Stomach (tissue), 9 donors: Measurements from ENCODE around the gene CCL18. TPM values are rescaled to one million over a fixed set of nuclear protein-coding genes. Genes with fewer than 3 reads are reported as not detected.
A peak's percentile ranks its signal among the peaks of the same experiment; 100 is the strongest.
"Not testable (repeated sequence)": the region's sequence is repeated elsewhere in the genome, so short reads cannot be mapped to it uniquely, and the experiment has no call there.

Experiments used
- DNase-seq, 2 donors: peaks; one replicate each; pipeline versions ENCODE4 v3.0.0 to v3.0.0-alpha.2; 2013 to 2019
- H3K27ac ChIP-seq, 5 donors: fragments of 200-600 bp in 4 of 5; sonication (generic) in 4 of 5; one replicate each; pipeline ENCODE4 v1.5.1; 2013 to 2019; ENCODE audit warnings: mild to moderate bottlenecking in 1 of 5, moderate library complexity in 1 of 5
- H3K27me3 ChIP-seq, 3 donors: fragments of 200-600 bp; sonication (generic); one replicate each; pipeline ENCODE4 v1.5.1; 2017 to 2019; ENCODE audit warnings: mixed run types in 1 of 3
- H3K36me3 ChIP-seq, 4 donors: fragments of 200-600 bp; sonication (generic); 1 replicate in 3 of 4; 2 replicates in 1 of 4; pipeline ENCODE4 v1.5.1; 2016 to 2019
- H3K4me1 ChIP-seq, 4 donors: fragments of 200-600 bp; sonication (generic); one replicate each; pipeline ENCODE4 v1.5.1; 2016 to 2019
- H3K4me3 ChIP-seq, 4 donors: fragments of 200-600 bp; sonication (generic) in 3 of 4; one replicate each; pipeline ENCODE4 v1.5.1; 2016 to 2019; ENCODE audit warnings: mild to moderate bottlenecking in 1 of 4
- H3K9me3 ChIP-seq, 4 donors: fragments of 200-600 bp; sonication (generic); one replicate each; pipeline ENCODE4 v1.5.1; 2016 to 2019
- CTCF ChIP-seq, 7 experiments: fragments of 450-650 bp in 4 of 7; fragments of 200-600 bp in 3 of 7; sonication (generic) in 3 of 7; IDR thresholded peaks; one replicate each; pipeline ENCODE4 v1.5.1; 2016 to 2019; ENCODE audit warnings: antibody characterized with exemption in 7 of 7, control low read depth in 2 of 7, mild to moderate bottlenecking in 1 of 7
- EP300 ChIP-seq: sonication (generic); formaldehyde crosslinking; IDR thresholded peaks from one replicate; pipeline ENCODE4 v1.6.1; 2017; ENCODE audit warnings: antibody characterized with exemption
- POLR2A ChIP-seq, 4 donors: fragments of 450-650 bp; IDR thresholded peaks; one replicate each; pipeline ENCODE4 v1.6.1; 2016; ENCODE audit warnings: antibody characterized with exemption in 4 of 4, control low read depth in 2 of 4, mild to moderate bottlenecking in 1 of 4, moderate library complexity in 1 of 4
- POLR2AphosphoS5 ChIP-seq, 3 donors: sonication (generic); formaldehyde crosslinking; IDR thresholded peaks; one replicate each; pipeline ENCODE4 v1.6.1; 2016; ENCODE audit warnings: antibody characterized with exemption in 3 of 3
- WGBS, 5 donors: extraction: QIAGEN DNeasy Blood & Tissue Kit in 3 of 5; methylation state at CpG; one replicate each; pipeline versions ENCODE4 v1.1.5 to v1.1.7; 2013 to 2018; 5-methylcytosine and 5-hydroxymethylcytosine counted together
- intact Hi-C: fragments of 100-400 bp; cut with DNase I; formaldehyde crosslinking; loops from one replicate; pipeline ENCODE4 v1.15.1; 2023; ENCODE audit warnings: low total_unique reads
- polyA plus RNA-seq, 3 donors: library from polyadenylated mRNA; stranded (reverse); fragments of 200-250 nt; gene quantifications; one replicate each; pipeline ENCODE4 v1.2.3, GENCODE V29; 2013
- total RNA-seq, 5 donors: library from RNA; depleted of rRNA; stranded (reverse); fragments of >200 nt; gene quantifications; one replicate each; pipeline versions ENCODE4 v1.1.0 to v1.2.3, GENCODE V29; 2014 to 2016
- donor health status: healthy with polysubstance abuse.
- donor health status: Bipolar disorder and iron deficiency.
- donor health status: healthy.

The CCL18 gene
- total and polyA plus RNA-seq, 8 donors, result 0.87 to 12.2 (median 2.5) TPM; not detected in 4

GRCh38 chr17:36094232-36094631, 30.2 kb downstream of the CCL18 start:
- peaks cover 0 to 10% (median 0%) of the 10 kb centered on the region in 3 donors for H3K27me3 ChIP-seq
- no peak overlapping the region for H3K4me3 ChIP-seq
- H3K36me3 ChIP-seq, result no peaks in the 10 kb centered on the region
- 84 to 95% (median 92%) methylated on average over 1 of the region's 1 CpG for WGBS, 5 donors
- no peaks in the 10 kb centered on the region for H3K4me1 ChIP-seq
- H3K27ac ChIP-seq, result no peak overlapping the region
- TF ChIP-seq EP300, result no peak
- no peak for TF ChIP-seq POLR2A (IDR thresholded peaks at IDR 0.05)
- no peak for TF ChIP-seq POLR2AphosphoS5 (IDR thresholded peaks at IDR 0.05)
- no peak for TF ChIP-seq CTCF (IDR thresholded peaks at IDR 0.05)
- intact Hi-C loops, result no loop called here
- H3K9me3 ChIP-seq, result no peaks in the 10 kb centered on the region
- no peak for DNase-seq

GRCh38 chr17:36094746-36095145, 30.7 kb downstream of the CCL18 start:
- no peak for DNase-seq
- intact Hi-C loops, result no loop called here
- peaks cover 0 to 7% (median 0%) of the 10 kb centered on the region in 3 donors for H3K27me3 ChIP-seq
- H3K4me1 ChIP-seq, result no peaks in the 10 kb centered on the region
- no peak overlapping the region for H3K4me3 ChIP-seq
- no peak overlapping the region for H3K27ac ChIP-seq
- no peaks in the 10 kb centered on the region for H3K36me3 ChIP-seq
- no peaks in the 10 kb centered on the region for H3K9me3 ChIP-seq
- TF ChIP-seq POLR2AphosphoS5 (IDR thresholded peaks at IDR 0.05) (no peak), CTCF (IDR thresholded peaks at IDR 0.05) (no peak), EP300 (no peak), POLR2A (IDR thresholded peaks at IDR 0.05) (no peak)
- WGBS, 5 donors, result 84 to 97% (median 88%) methylated on average over 7 of the region's 7 CpGs

GRCh38 chr17:36095992-36096391, 31.9 kb downstream of the CCL18 start:
- no peaks in the 10 kb centered on the region for H3K27me3 ChIP-seq
- intact Hi-C loops, result no loop called here
- 77 to 98% (median 88%) methylated on average over 1 of the region's 1 CpG for WGBS, 5 donors
- TF ChIP-seq POLR2A (IDR thresholded peaks at IDR 0.05) (no peak), CTCF (IDR thresholded peaks at IDR 0.05) (no peak), POLR2AphosphoS5 (IDR thresholded peaks at IDR 0.05) (no peak), EP300 (no peak)
- H3K9me3 ChIP-seq, result no peaks in the 10 kb centered on the region
- H3K4me1 ChIP-seq, result no peaks in the 10 kb centered on the region
- no peaks in the 10 kb centered on the region for H3K36me3 ChIP-seq
- no peak overlapping the region for H3K27ac ChIP-seq
- H3K4me3 ChIP-seq, result no peak overlapping the region
- no peak for DNase-seq

- DNase-seq, H3K27me3 ChIP-seq, H3K36me3 ChIP-seq, H3K27ac ChIP-seq, H3K4me3 ChIP-seq, intact Hi-C loops, H3K4me1 ChIP-seq, H3K9me3 ChIP-seq: not testable (repeated sequence)
- WGBS, 5 donors, result 75 to 100% (median 85%) methylated on average over 1 of the region's 1 CpG
Observed at GRCh38 chr17:36099004-36099403, 34.9 kb downstream of the CCL18 start.

GRCh38 chr17:36103401-36103975, 39.4 kb downstream of the CCL18 start, which contains the start of gene CCL4:
Gene CCL4, plus strand, starts transcription at chr17:36103827. Its CDS starts 79 bp downstream, at chr17:36103906.
- H3K4me1 ChIP-seq, H3K9me3 ChIP-seq, intact Hi-C loops, H3K36me3 ChIP-seq: not testable (repeated sequence)
- H3K4me3 ChIP-seq, result peak within 1 kb of the TSS in 1 of 4 donors; percentile 9
- peak in 1 of 3 donors; percentile 22 for TF ChIP-seq POLR2AphosphoS5 (IDR thresholded peaks at IDR 0.05)
- WGBS, 5 donors, result 62 to 80% (median 68%) methylated on average over 6 of the region's 6 CpGs
- H3K27ac ChIP-seq, result peak within 1 kb of the TSS in 2 of 5 donors; percentile 20 to 33
- peaks cover 0 to 12% (median 0%) of the 10 kb centered on the region in 3 donors for H3K27me3 ChIP-seq
- peak in 1 of 2 donors; percentile 21 for DNase-seq

- Histone ChIP-seq H3K27me3 (peaks cover 0 to 12% (median 0%) of the 10 kb centered on the region in 3 donors), H3K4me3 (peak overlapping the region in 1 of 4 donors; percentile 9), H3K27ac (peak overlapping the region in 1 of 5 donors; percentile 33)
- intact Hi-C loops, H3K9me3 ChIP-seq, DNase-seq, H3K4me1 ChIP-seq, H3K36me3 ChIP-seq: not testable (repeated sequence)
- WGBS, 5 donors, result 46 to 70% (median 57%) methylated on average over 2 to 7 of the region's 7 CpGs
Observed at GRCh38 chr17:36104246-36104645, 40.2 kb downstream of the CCL18 start.
